PFSK-1 (cell line): ENCODE data around the gene WIPF3.

ENCODE experiments used
- REST ChIP-seq, 2 experiments: IDR thresholded peaks; 2 replicates each; pipeline versions ENCODE4 v1.6.1 to v1.8.0; 2011 to 2012; ENCODE audit warnings: low read depth in 2 of 2, low read length in 2 of 2, control low read depth in 1 of 2, inconsistent platforms in 1 of 2, mild to moderate bottlenecking in 1 of 2, moderate library complexity in 1 of 2; ENCODE audit not compliant: insufficient read depth in 1 of 2
- SIN3A ChIP-seq: IDR thresholded peaks from 2 replicates; pipeline ENCODE4 v1.6.1; 2012; ENCODE audit warnings: mild to moderate bottlenecking, low read length, moderate library complexity, borderline replicate concordance; ENCODE audit not compliant: insufficient read depth

GRCh38 chr7:29839921-29840320 lies 33.6 kb downstream of the WIPF3 start:
- TF ChIP-seq REST (IDR thresholded peaks at IDR 0.05; ENCODE audit: insufficient read depth in 1 of 2, low read depth in 2 of 2, low read length in 2 of 2) (no peak), SIN3A (no peak)
